Karpas-422 (cell line): ENCODE measurements around the gene CNPPD1. TPM values are rescaled to one million over a fixed set of nuclear protein-coding genes. Genes with fewer than 3 reads are reported as not detected.

Experiments used
- DNase-seq: peaks from one replicate; pipeline ENCODE4 v3.0.0-alpha.2; 2015
- H2AFZ ChIP-seq: fragments of 200-600 bp; sonication (generic); 2 replicates; pipeline ENCODE4 v1.6.1; 2014; ENCODE audit warnings: antibody characterized with exemption, low read length, mixed read lengths
- H3K27ac ChIP-seq: fragments of 200-600 bp; sonication (generic); 2 replicates; pipeline ENCODE4 v1.5.1; 2014; ENCODE audit warnings: mild to moderate bottlenecking, low read length, moderate library complexity
- H3K27me3 ChIP-seq: fragments of 200-600 bp; sonication (generic); 2 replicates; pipeline ENCODE4 v1.6.1; 2014; ENCODE audit warnings: low read length, mixed read lengths
- H3K36me3 ChIP-seq: fragments of 200-600 bp; sonication (generic); 2 replicates; pipeline ENCODE4 v1.6.1; 2014; ENCODE audit warnings: low read length, mixed read lengths; ENCODE audit not compliant: insufficient read depth
- H3K4me1 ChIP-seq: fragments of 200-600 bp; sonication (generic); 2 replicates; pipeline ENCODE4 v1.6.1; 2014; ENCODE audit warnings: mild to moderate bottlenecking, low read length, mixed read lengths
- H3K4me2 ChIP-seq: fragments of 200-600 bp; sonication (generic); 2 replicates; pipeline ENCODE4 v1.6.1; 2014; ENCODE audit warnings: low read length, low read depth, mild to moderate bottlenecking; ENCODE audit not compliant: poor library complexity, severe bottlenecking
- H3K4me3 ChIP-seq: fragments of 200-600 bp; sonication (generic); 2 replicates; pipeline ENCODE4 v1.5.1; 2014; ENCODE audit warnings: mild to moderate bottlenecking, antibody characterized with exemption, low read length, mixed read lengths
- H3K79me2 ChIP-seq: fragments of 200-600 bp; sonication (generic); 2 replicates; pipeline ENCODE4 v1.6.1; 2014; ENCODE audit warnings: mild to moderate bottlenecking, low read length, mixed read lengths
- H3K9ac ChIP-seq: fragments of 200-600 bp; sonication (generic); 2 replicates; pipeline ENCODE4 v1.6.0; 2014; ENCODE audit warnings: low read length
- H3K9me2 ChIP-seq: fragments of 200-600 bp; sonication (generic), shearing (Covaris generic); replicated peaks from 2 replicates; pipeline ENCODE4 v1.6.0; 2014; ENCODE audit warnings: mild to moderate bottlenecking, low read length, moderate library complexity; ENCODE audit not compliant: insufficient read depth
- H3K9me3 ChIP-seq: fragments of 300-700, 200-600 bp; sonication (generic); 2 replicates; pipeline ENCODE4 v1.6.1; 2014; ENCODE audit warnings: low read length, mixed read lengths
- H4K20me1 ChIP-seq: fragments of 200-600 bp; sonication (generic); 2 replicates; pipeline ENCODE4 v1.6.1; 2014; ENCODE audit warnings: mild to moderate bottlenecking, antibody characterized with exemption, low read length, low read depth; ENCODE audit not compliant: insufficient read depth
- total RNA-seq: library from RNA; depleted of rRNA; stranded (reverse); fragments of >200 nt; shearing (Covaris generic); gene quantifications from 2 replicates; pipeline ENCODE4 v1.2.3, GENCODE V29; 2014; ENCODE audit warnings: low replicate concordance

CNPPD1 gene
- total RNA-seq, 1 experiment from 2014 or later = 38.7 TPM

GRCh38 chr2:219186754-219187456 is 10.2 kb upstream of the CNPPD1 start:
- Histone ChIP-seq H3K79me2 (no peaks in the 10 kb centered on the region), H3K27me3 (no peaks in the 10 kb centered on the region), H3K9me2 (no peaks in the 10 kb centered on the region), H3K4me1 (peaks cover 3% of the 10 kb centered on the region), H3K9me3 (no peaks in the 10 kb centered on the region), H3K36me3 (peaks cover 13% of the 10 kb centered on the region), H3K27ac (no peak overlapping the region), H2AFZ (0 out of 2 replicates have a peak overlapping the region, but pooled peaks have one; percentile 41), H4K20me1 (no peaks in the 10 kb centered on the region; the same call in 1 of the 2 replicates), H3K4me3 (no peak overlapping the region), H3K9ac (no peak overlapping the region), H3K4me2 (no peak overlapping the region)
- peak; percentile 43 for DNase-seq

GRCh38 chr2:219184121-219184520 is 7.4 kb upstream of the CNPPD1 start:
- H3K4me3 ChIP-seq = no peak overlapping the region
- no peak overlapping the region for H3K4me2 ChIP-seq
- no peaks in the 10 kb centered on the region; the same call in 1 of the 2 replicates for H4K20me1 ChIP-seq

GRCh38 chr2:219183151-219183772 is 6.5 kb upstream of the CNPPD1 start:
- H3K9me2 ChIP-seq = no peaks in the 10 kb centered on the region
- no peak overlapping the region for H3K4me3 ChIP-seq
- H4K20me1 ChIP-seq = no peaks in the 10 kb centered on the region; the same call in 1 of the 2 replicates
- H3K79me2 ChIP-seq = peaks cover 17% of the 10 kb centered on the region
- no peaks in the 10 kb centered on the region for H3K9me3 ChIP-seq
- no peaks in the 10 kb centered on the region for H3K27me3 ChIP-seq
- peaks cover 12% of the 10 kb centered on the region for H3K4me1 ChIP-seq
- no peak overlapping the region for H3K4me2 ChIP-seq
- H2AFZ ChIP-seq = no peak overlapping the region
- peak; percentile 21 for DNase-seq
- H3K36me3 ChIP-seq = peaks cover 30% of the 10 kb centered on the region
- no peak overlapping the region for H3K27ac ChIP-seq
- no peak overlapping the region for H3K9ac ChIP-seq

More at GRCh38 chr2:219184121-219184520, 7.4 kb upstream of the CNPPD1 start:
- H3K4me1 ChIP-seq = peaks cover 9% of the 10 kb centered on the region
- no peaks in the 10 kb centered on the region for H3K9me2 ChIP-seq
- no peaks in the 10 kb centered on the region for H3K27me3 ChIP-seq
- no peak overlapping the region for H2AFZ ChIP-seq
- H3K9me3 ChIP-seq = no peaks in the 10 kb centered on the region
- H3K36me3 ChIP-seq = peaks cover 30% of the 10 kb centered on the region
- H3K9ac ChIP-seq = no peak overlapping the region
- DNase-seq = peak; percentile 14
- peaks cover 11% of the 10 kb centered on the region for H3K79me2 ChIP-seq
- H3K27ac ChIP-seq = no peak overlapping the region

GRCh38 chr2:219182331-219183150 is 5.8 kb upstream of the CNPPD1 start:
- H3K4me2 ChIP-seq = no peak overlapping the region
- H3K9me2 ChIP-seq = no peaks in the 10 kb centered on the region
- no peak overlapping the region for H2AFZ ChIP-seq
- H3K9ac ChIP-seq = no peak overlapping the region
- peaks cover 17% of the 10 kb centered on the region for H3K79me2 ChIP-seq
- H4K20me1 ChIP-seq = no peaks in the 10 kb centered on the region; the same call in 1 of the 2 replicates
- no peak overlapping the region for H3K4me3 ChIP-seq
- H3K4me1 ChIP-seq = peaks cover 13% of the 10 kb centered on the region
- no peaks in the 10 kb centered on the region for H3K9me3 ChIP-seq
- peaks cover 30% of the 10 kb centered on the region for H3K36me3 ChIP-seq
- H3K27me3 ChIP-seq = no peaks in the 10 kb centered on the region
- DNase-seq = peak; percentile 7
- H3K27ac ChIP-seq = no peak overlapping the region

DNA sequence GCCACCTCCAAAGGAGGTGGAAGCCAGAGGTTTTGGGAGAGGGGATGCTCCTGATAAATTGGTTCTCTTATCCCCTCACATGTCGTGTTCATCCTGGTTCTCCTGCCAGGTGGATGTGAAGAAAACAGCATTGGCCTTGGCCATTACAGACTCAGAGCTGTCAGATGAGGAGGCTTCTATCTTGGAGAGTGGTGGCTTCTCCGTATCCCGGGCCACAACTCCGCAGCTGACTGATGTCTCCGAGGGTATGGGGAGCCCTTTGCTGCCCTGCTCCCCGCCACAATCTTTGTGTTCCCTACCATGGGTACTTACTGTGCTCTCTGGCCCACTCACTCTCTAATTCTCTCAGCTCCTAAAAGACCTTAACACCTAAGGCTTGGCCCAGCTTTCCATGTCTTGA is 4.8 kb upstream of the CNPPD1 start:
- Histone ChIP-seq H3K9me3 (no peaks in the 10 kb centered on the region), H3K27me3 (no peaks in the 10 kb centered on the region), H3K9ac (no peak overlapping the region), H3K4me2 (no peak overlapping the region), H2AFZ (no peak overlapping the region), H3K36me3 (peaks cover 30% of the 10 kb centered on the region), H3K9me2 (no peaks in the 10 kb centered on the region), H3K4me1 (peaks cover 18% of the 10 kb centered on the region), H4K20me1 (no peaks in the 10 kb centered on the region; the same call in 1 of the 2 replicates), H3K4me3 (no peak overlapping the region), H3K79me2 (peaks cover 18% of the 10 kb centered on the region), H3K27ac (no peak overlapping the region)
- no peak for DNase-seq

- H4K20me1 ChIP-seq = no peaks in the 10 kb centered on the region; the same call in 1 of the 2 replicates
- no peak for DNase-seq
- H3K36me3 ChIP-seq = peaks cover 30% of the 10 kb centered on the region
- no peak overlapping the region for H3K9ac ChIP-seq
- no peak overlapping the region for H3K4me2 ChIP-seq
- no peaks in the 10 kb centered on the region for H3K9me3 ChIP-seq
- H3K27me3 ChIP-seq = no peaks in the 10 kb centered on the region
- peaks cover 24% of the 10 kb centered on the region for H3K79me2 ChIP-seq
- no peak overlapping the region for H3K4me3 ChIP-seq
- H3K4me1 ChIP-seq = peaks cover 16% of the 10 kb centered on the region
- H2AFZ ChIP-seq = no peak overlapping the region
- no peaks in the 10 kb centered on the region for H3K9me2 ChIP-seq
- no peak overlapping the region for H3K27ac ChIP-seq
Measured at GRCh38 chr2:219180961-219181360, 4.2 kb upstream of the CNPPD1 start.

DNA sequence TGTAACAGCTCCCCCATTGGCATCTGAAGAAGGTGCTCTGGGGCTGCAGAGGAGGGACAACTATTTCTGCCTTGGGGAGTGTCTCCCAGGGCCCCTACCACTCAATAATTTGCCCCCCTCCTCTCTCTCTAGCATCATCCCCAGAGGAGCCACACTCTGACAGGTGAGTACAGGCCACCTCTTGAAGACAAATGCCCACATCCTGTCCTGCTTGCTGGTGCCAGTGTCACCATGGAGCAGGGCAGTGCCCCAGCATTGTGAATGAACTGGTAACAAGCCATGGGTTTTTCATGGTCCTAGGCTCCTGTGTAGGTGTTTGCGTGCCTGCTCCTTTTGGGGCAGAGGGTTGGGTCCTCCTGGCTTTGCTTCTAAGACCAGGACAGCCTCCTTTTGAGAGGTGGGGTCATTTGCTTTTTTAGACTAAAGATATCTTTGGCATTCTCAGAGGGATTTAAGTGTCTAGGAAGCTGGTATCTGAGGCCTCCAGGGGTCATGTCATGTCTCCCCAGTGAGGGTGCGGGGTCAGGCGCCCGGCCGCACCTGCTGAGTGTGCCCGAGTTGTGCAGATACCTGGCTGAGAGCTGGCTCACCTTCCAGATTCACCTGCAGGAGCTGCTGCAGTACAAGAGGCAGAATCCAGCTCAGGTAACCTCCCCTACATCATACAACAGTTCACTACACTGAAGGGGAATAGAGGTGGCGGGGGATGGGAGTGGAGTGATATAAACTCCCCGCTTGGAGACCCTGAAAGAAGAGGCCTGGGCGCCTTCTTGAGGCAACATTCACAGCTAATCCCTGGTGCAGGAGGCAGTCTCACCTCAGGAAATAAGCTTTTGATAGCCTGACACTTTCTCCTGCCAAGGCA is 3.1 kb upstream of the CNPPD1 start:
- Histone ChIP-seq H3K27me3 (no peaks in the 10 kb centered on the region), H2AFZ (no peak overlapping the region), H3K4me3 (peak overlapping the region; percentile 81; the same call in 1 of the 2 replicates), H3K9me2 (no peaks in the 10 kb centered on the region), H3K4me2 (peak overlapping the region; percentile 92), H3K9ac (peak overlapping the region; percentile 94; the same call in 1 of the 2 replicates), H3K79me2 (peaks cover 32% of the 10 kb centered on the region), H3K9me3 (no peaks in the 10 kb centered on the region), H4K20me1 (no peaks in the 10 kb centered on the region; the same call in 1 of the 2 replicates), H3K36me3 (peaks cover 31% of the 10 kb centered on the region), H3K4me1 (peaks cover 22% of the 10 kb centered on the region), H3K27ac (no peak overlapping the region)
- DNase-seq = no peak
